ENCODE measurements around the gene DOK3. TPM values are rescaled to one million over a fixed set of nuclear protein-coding genes. Genes with fewer than 3 reads are reported as not detected.

The DOK3 gene
- total RNA-seq, 1 donor, result 2.6 TPM

- H3K4me3 ChIP-seq (ENCODE audit: low read depth, low read length), result peak overlapping the region; percentile 89
- no peak for DNase-seq (ENCODE audit: low read depth)
- TF ChIP-seq CTCF (IDR thresholded peaks at IDR 0.05; ENCODE audit: insufficient read depth, low read depth, low read length), result no peak
These were observed 44.2 kb upstream of the DOK3 start for GRCh38 chr5:177553671-177554429.

GRCh38 chr5:177552839-177553455, 43.3 kb upstream of the DOK3 start:
- DNase-seq (ENCODE audit: low read depth), result peak; percentile 31
- H3K4me3 ChIP-seq (ENCODE audit: low read depth, low read length), result peak overlapping the region; percentile 89
- TF ChIP-seq CTCF (IDR thresholded peaks at IDR 0.05; ENCODE audit: insufficient read depth, low read depth, low read length), result no peak

- DNase-seq (ENCODE audit: low read depth), result no peak
- no peak for TF ChIP-seq CTCF (IDR thresholded peaks at IDR 0.05; ENCODE audit: insufficient read depth, low read depth, low read length)
- H3K4me3 ChIP-seq (ENCODE audit: low read depth, low read length), result no peak overlapping the region
These were observed 40.5 kb upstream of the DOK3 start for GRCh38 chr5:177550122-177550521.

GRCh38 chr5:177548495-177548894, 38.9 kb upstream of the DOK3 start:
- no peak overlapping the region for H3K4me3 ChIP-seq (ENCODE audit: low read depth, low read length)
- DNase-seq (ENCODE audit: low read depth), result no peak
- no peak for TF ChIP-seq CTCF (IDR thresholded peaks at IDR 0.05; ENCODE audit: insufficient read depth, low read depth, low read length)

GRCh38 chr5:177547736-177548135, 38.1 kb upstream of the DOK3 start:
- no peak for DNase-seq (ENCODE audit: low read depth)
- no peak for TF ChIP-seq CTCF (IDR thresholded peaks at IDR 0.05; ENCODE audit: insufficient read depth, low read depth, low read length)
- H3K4me3 ChIP-seq (ENCODE audit: low read depth, low read length), result no peak overlapping the region

- TF ChIP-seq CTCF (IDR thresholded peaks at IDR 0.05; ENCODE audit: insufficient read depth, low read depth, low read length), result no peak
- no peak overlapping the region for H3K4me3 ChIP-seq (ENCODE audit: low read depth, low read length)
- DNase-seq (ENCODE audit: low read depth), result peak; percentile 100
These were observed 36.7 kb upstream of the DOK3 start for GRCh38 chr5:177546258-177546741.

Data from fibroblast of villous mesenchyme (primary cell).